K562 (cell line): Measurements from ENCODE around the gene SDHAF3. TPM values are rescaled to one million over a fixed set of nuclear protein-coding genes. Genes with fewer than 3 reads are reported as not detected.

ENCODE experiments used
- BRF1 ChIP-seq: IDR thresholded peaks from 3 replicates; pipeline ENCODE4 v1.6.1; 2011; ENCODE audit warnings: borderline replicate concordance, mild to moderate bottlenecking; ENCODE audit not compliant: insufficient read length; ENCODE audit errors: extremely low read depth
- DDX20 ChIP-seq: fragments of 450-650 bp; IDR thresholded peaks from 2 replicates; pipeline ENCODE4 v1.6.1; 2016; ENCODE audit warnings: missing genetic modification characterization, low read depth, mild to moderate bottlenecking, missing compliant biosample characterization, moderate library complexity
- HCFC1 ChIP-seq: IDR thresholded peaks from 2 replicates; pipeline ENCODE4 v1.6.1; 2012; ENCODE audit warnings: low read depth, low read length, improper control_type of control experiment
- KDM5B ChIP-seq: fragments of 200-600 bp; sonication (generic); IDR thresholded peaks from 2 replicates; pipeline ENCODE4 v1.6.1; 2012; ENCODE audit warnings: low read depth, mild to moderate bottlenecking, moderate library complexity, low read length, control low read depth, inconsistent platforms; ENCODE audit not compliant: insufficient replicate concordance
- L3MBTL2 ChIP-seq: fragments of 450-650 bp; IDR thresholded peaks from 2 replicates; pipeline ENCODE4 v1.6.1; 2016; ENCODE audit warnings: mild to moderate bottlenecking, moderate library complexity
- MBD2 ChIP-seq: sonication (generic); IDR thresholded peaks from 2 replicates; pipeline ENCODE4 v1.6.1; 2016; ENCODE audit warnings: low read depth, borderline replicate concordance
- NR4A1 ChIP-seq, 2 experiments: fragments of 250-450 bp in 1 of 2; fragments of 450-650 bp in 1 of 2; sonication (Bioruptor Pico) in 1 of 2; IDR thresholded peaks; 2 replicates each; pipeline versions ENCODE4 v1.4.0 to v1.6.1; 2016 to 2020; ENCODE audit warnings: mild to moderate bottlenecking in 2 of 2, missing compliant biosample characterization in 1 of 2, missing genetic modification characterization in 1 of 2, moderate library complexity in 1 of 2
- PML ChIP-seq: IDR thresholded peaks from 2 replicates; pipeline ENCODE4 v1.6.1; 2012; ENCODE audit warnings: low read length, inconsistent platforms
- POLR2B ChIP-seq: fragments of 450-650 bp; IDR thresholded peaks from 2 replicates; pipeline ENCODE4 v1.6.1; 2018; ENCODE audit warnings: low read depth; ENCODE audit not compliant: partially characterized antibody
- POLR2H ChIP-seq: IDR thresholded peaks from 2 replicates; pipeline ENCODE4 v1.6.1; 2016; ENCODE audit warnings: missing genetic modification characterization, low read depth, mild to moderate bottlenecking, control low read depth, missing compliant biosample characterization, moderate library complexity
- RFX7 ChIP-seq: fragments of 250-450 bp; sonication (Bioruptor Pico); IDR thresholded peaks from 2 replicates; pipeline ENCODE4 v1.5.1; 2021; ENCODE audit warnings: mild to moderate bottlenecking
- SNIP1 ChIP-seq: fragments of 450-650 bp; IDR thresholded peaks from 2 replicates; pipeline ENCODE4 v1.7.1; 2017; ENCODE audit warnings: low read depth, mild to moderate bottlenecking
- TCF15 ChIP-seq: fragments of 250-450 bp; sonication (Bioruptor Pico); IDR thresholded peaks from 2 replicates; pipeline ENCODE4 v1.8.0; 2022; ENCODE audit warnings: moderate library complexity, mild to moderate bottlenecking, inconsistent platforms
- TEAD1 ChIP-seq, 2 experiments: fragments of 450-650 bp in 1 of 2; sonication (generic) in 1 of 2; formaldehyde crosslinking; IDR thresholded peaks; 2 replicates each; pipeline versions ENCODE4 v1.4.0 to v1.8.0; 2020 to 2022; ENCODE audit warnings: mild to moderate bottlenecking in 2 of 2, missing genetic modification reagents in 1 of 2
- ZBTB1 ChIP-seq: sonication (generic); formaldehyde crosslinking; IDR thresholded peaks from 2 replicates; pipeline ENCODE4 v1.8.1; 2023; ENCODE audit warnings: missing genetic modification reagents, low read depth, mild to moderate bottlenecking, borderline replicate concordance
- ZNF224 ChIP-seq: sonication (generic); formaldehyde crosslinking; IDR thresholded peaks from 2 replicates; pipeline ENCODE4 v1.8.0; 2022; ENCODE audit warnings: mild to moderate bottlenecking, missing genetic modification reagents
- ZNF311 ChIP-seq: fragments of 250-450 bp; sonication (Bioruptor Pico); IDR thresholded peaks from 2 replicates; pipeline ENCODE4 v1.4.0; 2020; ENCODE audit warnings: mild to moderate bottlenecking, moderate library complexity
- ZNF384 ChIP-seq: IDR thresholded peaks from 2 replicates; pipeline ENCODE4 v1.6.1; 2012; ENCODE audit warnings: low read depth, low read length, improper control_type of control experiment
- ZNF431 ChIP-seq: sonication (generic); formaldehyde crosslinking; IDR thresholded peaks from 2 replicates; pipeline ENCODE4 v1.8.0; 2022; ENCODE audit warnings: mild to moderate bottlenecking, missing genetic modification reagents
- ZNF764 ChIP-seq: fragments of 250-450 bp; sonication (Bioruptor Pico); IDR thresholded peaks from 2 replicates; pipeline ENCODE4 v1.4.0; 2020; ENCODE audit warnings: low read depth, mild to moderate bottlenecking, moderate library complexity
- polyA plus RNA-seq, 8 experiments: library from polyadenylated mRNA; depleted of rRNA in 4 of 8; stranded (reverse) in 5 of 8; unstranded in 3 of 8; fragments of >200 nt; fragmentation: Nextera tagmentation in 2 of 8; fragmentation: Illumina TruSeq in 1 of 8; extraction: Ambion mirVana in 2 of 8; extraction: Trizol in 1 of 8; gene quantifications; 2 replicates each; pipeline versions ENCODE4 v1.2.1 to v1.2.3, GENCODE V29; 2011 to 2014; ENCODE audit warnings: inconsistent platforms in 1 of 8, missing spikeins in 1 of 8
- total RNA-seq, 7 experiments: library from RNA; depleted of rRNA in 6 of 7; stranded (reverse); fragments of >200 nt in 6 of 7; fragmentation: Illumina TruSeq in 2 of 7; extraction: Trizol in 2 of 7; gene quantifications; 2 replicates each; pipeline versions ENCODE4 v1.2.1 to v1.2.3, GENCODE V29; 2011 to 2021; ENCODE audit warnings: low replicate concordance in 1 of 7
- TF ChIP-seq, protein P1 (sequence below): sonication (generic); formaldehyde crosslinking; IDR thresholded peaks from 2 replicates; pipeline ENCODE4 v1.8.0; 2022; ENCODE audit warnings: mild to moderate bottlenecking, missing genetic modification reagents
- TF ChIP-seq, protein P2 (sequence below): sonication (generic); formaldehyde crosslinking; IDR thresholded peaks from 2 replicates; pipeline ENCODE4 v1.9.0; 2022; ENCODE audit warnings: mild to moderate bottlenecking, missing genetic modification reagents
- TF ChIP-seq, protein P3 (sequence below): fragments of 450-650 bp; IDR thresholded peaks from 2 replicates; pipeline ENCODE4 v1.7.0; 2016; ENCODE audit warnings: borderline replicate concordance

Gene SDHAF3
- total and polyA plus RNA-seq, 9 of the 15 experiments (the other 6 are each of a cell fraction or from before 2014, with no cell fraction given): 51.5 to 403 (median 145) TPM

- TF ChIP-seq, protein P1, sequence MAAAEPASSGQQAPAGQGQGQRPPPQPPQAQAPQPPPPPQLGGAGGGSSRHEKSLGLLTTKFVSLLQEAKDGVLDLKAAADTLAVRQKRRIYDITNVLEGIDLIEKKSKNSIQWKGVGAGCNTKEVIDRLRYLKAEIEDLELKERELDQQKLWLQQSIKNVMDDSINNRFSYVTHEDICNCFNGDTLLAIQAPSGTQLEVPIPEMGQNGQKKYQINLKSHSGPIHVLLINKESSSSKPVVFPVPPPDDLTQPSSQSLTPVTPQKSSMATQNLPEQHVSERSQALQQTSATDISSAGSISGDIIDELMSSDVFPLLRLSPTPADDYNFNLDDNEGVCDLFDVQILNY (CRISPR knock-in tag): 0 out of 2 replicates have a peak, but pooled peaks have one; percentile 70
- TF ChIP-seq ZNF224 (CRISPR knock-in tag) (no peak), ZBTB1 (CRISPR knock-in tag) (peak; percentile 30; the same call in 1 of the 2 replicates), MBD2 (peak; percentile 83; the same call in 1 of the 2 replicates), ZNF431 (no peak; the same call in 1 of the 2 replicates), RFX7 (CRISPR knock-in tag) (no peak), L3MBTL2 (peak; percentile 94), PML (peak; percentile 76), KDM5B (peak; percentile 94), TCF15 (CRISPR knock-in tag) (no peak), POLR2B (peak; percentile 88), DDX20 (tag) (no peak), TEAD1 (CRISPR knock-in tag; IDR thresholded peaks at IDR 0.05) (peak in 1 of 2 experiments; percentile 54; a peak in 1 of 4 replicates), ZNF311 (CRISPR knock-in tag) (no peak), ZNF764 (no peak), ZNF384 (peak; percentile 53), POLR2H (tag) (peak; percentile 76), NR4A1 (CRISPR knock-in tag; IDR thresholded peaks at IDR 0.05) (0 out of 2 replicates have a peak, but pooled peaks have one; percentile 17), NR4A1 (tag; IDR thresholded peaks at IDR 0.05) (no peak; the same call in none of the 2 replicates), BRF1 (no peak), HCFC1 (peak; percentile 91), SNIP1 (no peak)
- TF ChIP-seq, protein P2, sequence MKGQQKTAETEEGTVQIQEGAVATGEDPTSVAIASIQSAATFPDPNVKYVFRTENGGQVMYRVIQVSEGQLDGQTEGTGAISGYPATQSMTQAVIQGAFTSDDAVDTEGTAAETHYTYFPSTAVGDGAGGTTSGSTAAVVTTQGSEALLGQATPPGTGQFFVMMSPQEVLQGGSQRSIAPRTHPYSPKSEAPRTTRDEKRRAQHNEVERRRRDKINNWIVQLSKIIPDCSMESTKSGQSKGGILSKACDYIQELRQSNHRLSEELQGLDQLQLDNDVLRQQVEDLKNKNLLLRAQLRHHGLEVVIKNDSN: no peak; the same call in 1 of the 2 replicates
- TF ChIP-seq, protein P3, sequence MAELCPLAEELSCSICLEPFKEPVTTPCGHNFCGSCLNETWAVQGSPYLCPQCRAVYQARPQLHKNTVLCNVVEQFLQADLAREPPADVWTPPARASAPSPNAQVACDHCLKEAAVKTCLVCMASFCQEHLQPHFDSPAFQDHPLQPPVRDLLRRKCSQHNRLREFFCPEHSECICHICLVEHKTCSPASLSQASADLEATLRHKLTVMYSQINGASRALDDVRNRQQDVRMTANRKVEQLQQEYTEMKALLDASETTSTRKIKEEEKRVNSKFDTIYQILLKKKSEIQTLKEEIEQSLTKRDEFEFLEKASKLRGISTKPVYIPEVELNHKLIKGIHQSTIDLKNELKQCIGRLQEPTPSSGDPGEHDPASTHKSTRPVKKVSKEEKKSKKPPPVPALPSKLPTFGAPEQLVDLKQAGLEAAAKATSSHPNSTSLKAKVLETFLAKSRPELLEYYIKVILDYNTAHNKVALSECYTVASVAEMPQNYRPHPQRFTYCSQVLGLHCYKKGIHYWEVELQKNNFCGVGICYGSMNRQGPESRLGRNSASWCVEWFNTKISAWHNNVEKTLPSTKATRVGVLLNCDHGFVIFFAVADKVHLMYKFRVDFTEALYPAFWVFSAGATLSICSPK: no peak
Observed at GRCh38 chr7:97117372-97118188, at the start of gene SDHAF3 (continued).
